ENCODE results near the gene NAALADL2. TPM values are rescaled to one million over a fixed set of nuclear protein-coding genes. Genes with fewer than 3 reads are reported as not detected.

Gene NAALADL2
- total and polyA plus RNA-seq, 2 of the 8 experiments (the other 6 are each of a cell fraction or from before 2014, with no cell fraction given), result 0.12 to 0.22 TPM

GRCh38 chr3:175778994-175779393 lies 919.9 kb downstream of the NAALADL2 start:
- Histone ChIP-seq H2AFZ (ENCODE audit: low read length) (no peak overlapping the region), H3K23me2 (ENCODE audit: low read depth, low read length) (no peaks in the 10 kb centered on the region), H3K79me2 (ENCODE audit: control insufficient read depth in 1 of 2, insufficient read depth in 2 of 2, low read length in 2 of 2) (no peaks in the 10 kb centered on the region), H3K9ac (replicated peaks in 1 of 4; ENCODE audit: extremely low read depth in 1 of 4, low read depth in 3 of 4, low read length in 3 of 4) (no peak overlapping the region), H3K23ac (ENCODE audit: insufficient read length) (no peak overlapping the region), H2BK5ac (ENCODE audit: low read depth, low read length) (no peak overlapping the region), H2BK15ac (ENCODE audit: low read length) (no peak overlapping the region), H3K14ac (ENCODE audit: insufficient read length) (no peak overlapping the region), H4K91ac (replicated peaks; ENCODE audit: insufficient read length, low read length) (no peak overlapping the region), H4K8ac (ENCODE audit: extremely low read depth, insufficient read depth, low read length) (no peak overlapping the region), H4K20me1 (replicated peaks in 1 of 2; ENCODE audit: control insufficient read depth in 1 of 2, insufficient read depth in 2 of 2, low read length in 2 of 2) (no peaks in the 10 kb centered on the region), H3K79me1 (ENCODE audit: low read depth, low read length) (no peaks in the 10 kb centered on the region), H3K9me3 (ENCODE audit: insufficient read depth in 2 of 2, low read depth in 1 of 2, low read length in 1 of 2) (no peaks in the 10 kb centered on the region), H3K4me1 (replicated peaks in 1 of 4; ENCODE audit: control insufficient read depth in 3 of 4, insufficient read depth in 4 of 4, low read length in 3 of 4) (no peaks in the 10 kb centered on the region), H3K27me3 (replicated peaks in 1 of 4; ENCODE audit: control insufficient read depth in 3 of 4, extremely low read depth in 1 of 4, insufficient read depth in 3 of 4, low read length in 3 of 4) (no peaks in the 10 kb centered on the region), H3K56ac (replicated peaks; ENCODE audit: insufficient read length, low read depth, low read length) (no peak overlapping the region), H2BK20ac (ENCODE audit: low read length) (no peak overlapping the region), H3K36me3 (ENCODE audit: control insufficient read depth in 2 of 4, insufficient read depth in 4 of 4, low read length in 3 of 4) (no peaks in the 10 kb centered on the region), H2AK5ac (ENCODE audit: low read depth, low read length) (no peak overlapping the region), H4K5ac (ENCODE audit: insufficient read length, low read depth, low read length) (no peak overlapping the region), H2BK12ac (ENCODE audit: low read depth, low read length) (no peak overlapping the region), H2BK120ac (replicated peaks; ENCODE audit: low read depth, low read length) (no peak overlapping the region), H3K18ac (ENCODE audit: extremely low read depth, low read length) (no peak overlapping the region), H3K4me3 (ENCODE audit: extremely low read depth in 1 of 4, insufficient read depth in 2 of 4, low read depth in 3 of 4, low read length in 4 of 4) (no peak overlapping the region), H3K4ac (replicated peaks; ENCODE audit: insufficient read length, low read depth, low read length) (no peak overlapping the region), H3K4me2 (ENCODE audit: insufficient read depth in 1 of 2, low read depth in 2 of 2, low read length in 2 of 2) (no peak overlapping the region), H3K27ac (ENCODE audit: low read depth, low read length) (no peak overlapping the region)
- CTCF ChIA-PET (ENCODE audit: partially characterized antibody), result no interaction called here
- POLR2A ChIA-PET (ENCODE audit: partially characterized antibody), result no interaction called here
- TF ChIP-seq TAF1 (IDR thresholded peaks at IDR 0.05; ENCODE audit: low read depth, low read length) (no peak), FOSL1 (IDR thresholded peaks at IDR 0.05; ENCODE audit: insufficient read depth, low read depth, low read length) (no peak), CEBPB (IDR thresholded peaks at IDR 0.05; ENCODE audit: low read depth, low read length) (no peak), TCF12 (IDR thresholded peaks at IDR 0.05; ENCODE audit: low read depth, low read length) (no peak), PHF8 (conservative IDR thresholded peaks at IDR 0.05; ENCODE audit: low read depth, low read length) (no peak), RBBP5 (IDR thresholded peaks at IDR 0.05; ENCODE audit: borderline replicate concordance, low read depth, low read length) (no peak), ZNF274 (IDR thresholded peaks at IDR 0.05; ENCODE audit: borderline replicate concordance, extremely low read depth, low read length) (no peak), POU5F1 (IDR thresholded peaks at IDR 0.05; ENCODE audit: low read depth, low read length) (no peak), RXRA (IDR thresholded peaks at IDR 0.05; ENCODE audit: insufficient read depth, low read depth, low read length) (no peak), JUN (IDR thresholded peaks at IDR 0.05; ENCODE audit: low read depth, low read length) (no peak)
- TF ChIP-seq, protein P1, sequence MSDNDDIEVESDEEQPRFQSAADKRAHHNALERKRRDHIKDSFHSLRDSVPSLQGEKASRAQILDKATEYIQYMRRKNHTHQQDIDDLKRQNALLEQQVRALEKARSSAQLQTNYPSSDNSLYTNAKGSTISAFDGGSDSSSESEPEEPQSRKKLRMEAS (IDR thresholded peaks at IDR 0.05), result no peak
- WGBS, 2 experiments (ENCODE audit: extremely low coverage in 1 of 2, insufficient coverage in 1 of 2, insufficient read length in 1 of 2, insufficient replicate concordance in 2 of 2, low coverage in 1 of 2, low lambda C conversion rate in 2 of 2, missing lambda C conversion rate in 1 of 2), result 83% methylated on average over 1 of the region's 1 CpG; no CpG with 5 or more reads in 1 of the 2 experiments
- no peak for FAIRE-seq
- no peak for DNase-seq (ENCODE audit: low read depth in 1 of 2, low spot score in 2 of 2)
